ENCODE data around the gene CDH13.

CDH13 gene

GRCh38 chr16:83623091-83623730, 996.4 kb downstream of the CDH13 start:
- Histone ChIP-seq H3K4me3 (replicated peaks; ENCODE audit: low read depth, low read length) (no peak overlapping the region), H3K27me3 (replicated peaks; ENCODE audit: control insufficient read depth, insufficient read depth, low read length) (no peaks in the 10 kb centered on the region), H3K36me3 (ENCODE audit: control insufficient read depth, insufficient read depth, low read length) (no peaks in the 10 kb centered on the region)
- DNase-seq (ENCODE audit: extremely low read depth, insufficient read length): no peak
- TF ChIP-seq, protein P1, sequence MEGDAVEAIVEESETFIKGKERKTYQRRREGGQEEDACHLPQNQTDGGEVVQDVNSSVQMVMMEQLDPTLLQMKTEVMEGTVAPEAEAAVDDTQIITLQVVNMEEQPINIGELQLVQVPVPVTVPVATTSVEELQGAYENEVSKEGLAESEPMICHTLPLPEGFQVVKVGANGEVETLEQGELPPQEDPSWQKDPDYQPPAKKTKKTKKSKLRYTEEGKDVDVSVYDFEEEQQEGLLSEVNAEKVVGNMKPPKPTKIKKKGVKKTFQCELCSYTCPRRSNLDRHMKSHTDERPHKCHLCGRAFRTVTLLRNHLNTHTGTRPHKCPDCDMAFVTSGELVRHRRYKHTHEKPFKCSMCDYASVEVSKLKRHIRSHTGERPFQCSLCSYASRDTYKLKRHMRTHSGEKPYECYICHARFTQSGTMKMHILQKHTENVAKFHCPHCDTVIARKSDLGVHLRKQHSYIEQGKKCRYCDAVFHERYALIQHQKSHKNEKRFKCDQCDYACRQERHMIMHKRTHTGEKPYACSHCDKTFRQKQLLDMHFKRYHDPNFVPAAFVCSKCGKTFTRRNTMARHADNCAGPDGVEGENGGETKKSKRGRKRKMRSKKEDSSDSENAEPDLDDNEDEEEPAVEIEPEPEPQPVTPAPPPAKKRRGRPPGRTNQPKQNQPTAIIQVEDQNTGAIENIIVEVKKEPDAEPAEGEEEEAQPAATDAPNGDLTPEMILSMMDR (IDR thresholded peaks at IDR 0.05; ENCODE audit: insufficient read depth, low read length, poor library complexity, severe bottlenecking): no peak

- no peaks in the 10 kb centered on the region for H3K27me3 ChIP-seq (replicated peaks; ENCODE audit: control insufficient read depth, insufficient read depth, low read length)
- H3K36me3 ChIP-seq (ENCODE audit: control insufficient read depth, insufficient read depth, low read length): no peaks in the 10 kb centered on the region
- TF ChIP-seq, protein P1 (IDR thresholded peaks at IDR 0.05; ENCODE audit: insufficient read depth, low read length, poor library complexity, severe bottlenecking): no peak
- DNase-seq (ENCODE audit: extremely low read depth, insufficient read length): no peak
- no peak overlapping the region for H3K4me3 ChIP-seq (replicated peaks; ENCODE audit: low read depth, low read length)
Measured at GRCh38 chr16:83623892-83624291, 997.1 kb downstream of the CDH13 start.

GRCh38 chr16:83624429-83625120, 997.8 kb downstream of the CDH13 start:
- Histone ChIP-seq H3K27me3 (replicated peaks; ENCODE audit: control insufficient read depth, insufficient read depth, low read length) (no peaks in the 10 kb centered on the region), H3K4me3 (replicated peaks; ENCODE audit: low read depth, low read length) (no peak overlapping the region), H3K36me3 (ENCODE audit: control insufficient read depth, insufficient read depth, low read length) (no peaks in the 10 kb centered on the region)
- DNase-seq (ENCODE audit: extremely low read depth, insufficient read length): no peak
- TF ChIP-seq, protein P1 (IDR thresholded peaks at IDR 0.05; ENCODE audit: insufficient read depth, low read length, poor library complexity, severe bottlenecking): no peak

DNA sequence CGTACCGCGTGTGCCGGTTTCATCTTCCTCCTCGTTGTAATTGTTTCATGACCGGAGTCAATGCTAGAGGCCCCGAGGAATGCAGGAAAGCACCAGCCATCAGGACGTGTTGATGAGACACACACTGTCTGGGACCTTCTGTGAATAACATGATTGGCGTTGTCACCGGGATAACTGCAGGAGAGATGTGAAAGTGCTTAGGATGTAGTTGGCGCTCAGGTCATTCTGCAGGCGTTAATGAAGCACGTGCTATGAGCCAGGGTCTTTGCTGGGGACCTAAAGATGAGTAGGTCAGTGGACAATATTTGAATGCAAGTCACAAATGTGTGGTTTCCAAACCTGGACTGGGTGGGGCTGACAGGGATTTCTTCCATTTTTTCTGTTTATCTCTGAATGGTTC, 999.4 kb downstream of the CDH13 start:
- TF ChIP-seq, protein P1 (IDR thresholded peaks at IDR 0.05; ENCODE audit: insufficient read depth, low read length, poor library complexity, severe bottlenecking): no peak
- Histone ChIP-seq H3K27me3 (replicated peaks; ENCODE audit: control insufficient read depth, insufficient read depth, low read length) (no peaks in the 10 kb centered on the region), H3K4me3 (replicated peaks; ENCODE audit: low read depth, low read length) (no peak overlapping the region), H3K36me3 (ENCODE audit: control insufficient read depth, insufficient read depth, low read length) (no peaks in the 10 kb centered on the region)
- DNase-seq (ENCODE audit: extremely low read depth, insufficient read length): no peak

DNA sequence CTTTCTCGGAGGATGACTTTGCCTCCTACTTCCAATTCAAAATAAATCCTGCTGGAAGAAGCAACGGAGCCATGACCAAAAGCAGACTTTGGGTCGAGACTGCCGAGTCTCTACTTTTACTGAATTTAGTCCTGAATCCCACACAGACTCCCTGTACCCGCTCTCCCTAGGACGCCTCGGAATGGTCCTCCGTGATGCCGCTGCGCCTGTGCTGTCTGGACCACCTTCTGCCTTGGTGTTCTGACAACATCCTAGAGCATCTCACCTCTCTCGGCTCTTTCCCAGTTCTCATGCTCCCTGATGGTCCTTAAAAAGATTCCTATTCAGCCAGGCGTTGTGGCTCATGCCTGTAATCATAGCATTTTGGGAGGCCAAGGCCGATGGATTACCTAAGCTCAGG, 999.9 kb downstream of the CDH13 start:
- no peak overlapping the region for H3K4me3 ChIP-seq (replicated peaks; ENCODE audit: low read depth, low read length)
- TF ChIP-seq, protein P1 (IDR thresholded peaks at IDR 0.05; ENCODE audit: insufficient read depth, low read length, poor library complexity, severe bottlenecking): no peak
- no peaks in the 10 kb centered on the region for H3K27me3 ChIP-seq (replicated peaks; ENCODE audit: control insufficient read depth, insufficient read depth, low read length)
- H3K36me3 ChIP-seq (ENCODE audit: control insufficient read depth, insufficient read depth, low read length): no peaks in the 10 kb centered on the region
- no peak for DNase-seq (ENCODE audit: extremely low read depth, insufficient read length)
